Activated CD4-positive, alpha-beta T cell treated with anti-CD3 and anti-CD28 coated beads, Interleukin-2, Interleukin-6, amounts not matched to agents 100 ng/mL and 50 ng/mL, durations not matched to agents 16 hours and 8 hours (primary cell): ENCODE results near the gene ANAPC1.
A peak's percentile ranks its signal among the peaks of the same experiment; 100 is the strongest.
"Not testable (repeated sequence)": the region's sequence is repeated elsewhere in the genome, so short reads cannot be mapped to it uniquely, and the experiment has no call there.

Source experiments
- DNase-seq: peaks from one replicate; pipeline ENCODE4 v3.0.0-alpha.2; 2020

ANAPC1 gene

DNA sequence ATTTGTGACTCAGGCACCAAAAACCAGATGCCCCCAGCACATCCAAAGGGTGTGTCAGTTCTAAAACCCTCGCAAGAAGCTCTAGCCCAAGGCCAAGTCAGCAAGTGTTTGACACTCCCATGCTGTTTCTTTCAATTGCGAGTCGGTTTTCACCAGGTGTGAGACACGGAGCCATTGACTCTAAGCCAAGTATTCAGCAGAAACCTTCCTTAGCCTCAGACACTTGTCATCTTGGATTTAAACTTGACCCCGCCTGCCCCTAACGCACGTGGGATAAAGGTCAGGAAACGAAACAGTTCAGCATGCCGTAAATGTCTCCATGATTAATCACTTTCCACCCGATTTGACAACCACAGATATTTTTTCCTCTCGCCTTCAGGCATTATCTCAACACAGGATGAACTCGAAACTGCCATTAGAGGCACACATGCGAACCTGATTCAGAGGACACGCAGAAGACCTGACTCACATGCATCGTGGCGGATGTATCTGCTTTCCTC is 156.3 kb downstream of the ANAPC1 start:
- peak; percentile 26 for DNase-seq

DNA sequence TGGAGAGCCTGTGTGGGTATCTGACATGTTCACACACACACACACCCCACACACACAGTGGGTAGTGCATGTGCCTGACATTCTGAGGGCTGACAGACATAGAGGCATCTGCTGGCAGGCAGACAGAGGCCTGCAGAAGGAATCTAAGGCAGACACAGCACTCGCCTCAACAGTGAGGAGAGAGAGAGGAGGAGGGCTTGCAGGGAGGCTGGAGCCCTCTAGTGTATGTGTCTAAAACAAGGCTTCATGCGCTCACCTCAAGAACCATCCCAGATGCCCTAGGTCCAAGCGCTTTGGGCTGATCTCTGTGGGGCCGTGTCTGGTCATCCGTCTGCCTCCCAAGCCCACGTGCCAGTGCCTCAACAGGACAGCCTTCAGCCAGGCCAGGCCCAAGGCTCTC is 158.3 kb downstream of the ANAPC1 start:
- DNase-seq = peak; percentile 41

DNA sequence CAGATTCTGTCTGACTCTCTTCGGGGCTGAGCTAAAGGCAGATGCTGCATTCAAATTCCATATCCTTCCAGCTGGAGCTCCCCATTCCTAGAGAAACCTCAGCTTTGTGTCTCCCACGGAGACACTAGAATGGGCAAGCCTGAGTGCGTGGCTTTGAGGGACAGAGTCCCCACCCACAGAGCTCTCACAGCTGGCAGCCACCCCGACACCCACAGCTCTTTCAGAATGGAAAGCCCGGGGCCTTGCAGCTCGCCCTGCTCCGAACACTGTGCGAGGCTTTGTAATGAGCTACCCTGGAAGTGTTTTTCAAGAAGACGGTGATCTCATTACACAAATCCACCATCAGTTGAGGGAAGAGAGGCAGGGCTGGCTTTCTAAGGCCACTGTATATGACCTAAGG is 164.4 kb downstream of the ANAPC1 start:
- not testable (repeated sequence) for DNase-seq
